ENCODE data around the gene STH.

- TF ChIP-seq, protein P1, sequence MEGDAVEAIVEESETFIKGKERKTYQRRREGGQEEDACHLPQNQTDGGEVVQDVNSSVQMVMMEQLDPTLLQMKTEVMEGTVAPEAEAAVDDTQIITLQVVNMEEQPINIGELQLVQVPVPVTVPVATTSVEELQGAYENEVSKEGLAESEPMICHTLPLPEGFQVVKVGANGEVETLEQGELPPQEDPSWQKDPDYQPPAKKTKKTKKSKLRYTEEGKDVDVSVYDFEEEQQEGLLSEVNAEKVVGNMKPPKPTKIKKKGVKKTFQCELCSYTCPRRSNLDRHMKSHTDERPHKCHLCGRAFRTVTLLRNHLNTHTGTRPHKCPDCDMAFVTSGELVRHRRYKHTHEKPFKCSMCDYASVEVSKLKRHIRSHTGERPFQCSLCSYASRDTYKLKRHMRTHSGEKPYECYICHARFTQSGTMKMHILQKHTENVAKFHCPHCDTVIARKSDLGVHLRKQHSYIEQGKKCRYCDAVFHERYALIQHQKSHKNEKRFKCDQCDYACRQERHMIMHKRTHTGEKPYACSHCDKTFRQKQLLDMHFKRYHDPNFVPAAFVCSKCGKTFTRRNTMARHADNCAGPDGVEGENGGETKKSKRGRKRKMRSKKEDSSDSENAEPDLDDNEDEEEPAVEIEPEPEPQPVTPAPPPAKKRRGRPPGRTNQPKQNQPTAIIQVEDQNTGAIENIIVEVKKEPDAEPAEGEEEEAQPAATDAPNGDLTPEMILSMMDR (IDR thresholded peaks at IDR 0.05): no peak
- no peak for TF ChIP-seq POLR2A (IDR thresholded peaks at IDR 0.05)
These were observed 8.5 kb downstream of the STH start for GRCh38 chr17:46007461-46007965.

Measured in adrenal gland (tissue), 5 donors.